HG03521 (cell line): ENCODE data around the gene WNK1.
"Not testable (repeated sequence)": the region's sequence is repeated elsewhere in the genome, so short reads cannot be mapped to it uniquely, and the experiment has no call there.

Source experiments
- ATAC-seq: cut with Tn5 transposase; IDR thresholded peaks from one replicate; pipeline ENCODE4 v1.9.1; 2021; ENCODE audit warnings: mild to moderate bottlenecking, moderate library complexity; ENCODE audit not compliant: unreplicated experiment

The WNK1 gene

GRCh38 chr12:906062-906585 is 153.7 kb downstream of the WNK1 start:
- ATAC-seq, result no peak

GRCh38 chr12:907413-908185 is 155.2 kb downstream of the WNK1 start:
- no peak for ATAC-seq

GRCh38 chr12:909861-910260 is 157.5 kb downstream of the WNK1 start:
- ATAC-seq, result no peak

GRCh38 chr12:910416-910815 is 158.0 kb downstream of the WNK1 start:
- no peak for ATAC-seq

GRCh38 chr12:911191-911826 is 158.9 kb downstream of the WNK1 start:
- ATAC-seq, result no peak

GRCh38 chr12:912466-913235 is 160.3 kb downstream of the WNK1 start:
- no peak for ATAC-seq

- no peak for ATAC-seq
These were observed 161.7 kb downstream of the WNK1 start for GRCh38 chr12:913919-914698.

GRCh38 chr12:915090-915489 is 162.7 kb downstream of the WNK1 start:
- no peak for ATAC-seq

- no peak for ATAC-seq
These were observed 163.9 kb downstream of the WNK1 start for GRCh38 chr12:916240-916639.

GRCh38 chr12:916712-917445 is 164.5 kb downstream of the WNK1 start:
- ATAC-seq, result no peak

GRCh38 chr12:920676-921075 is 168.3 kb downstream of the WNK1 start:
- no peak for ATAC-seq

- ATAC-seq, result no peak
These were observed 169.9 kb downstream of the WNK1 start for GRCh38 chr12:922285-922684.

GRCh38 chr12:926641-927040 is 174.3 kb downstream of the WNK1 start:
- ATAC-seq, result no peak

- ATAC-seq, result no peak
These were observed 178.7 kb downstream of the WNK1 start for GRCh38 chr12:931060-931459.

GRCh38 chr12:931591-931990 is 179.2 kb downstream of the WNK1 start:
- no peak for ATAC-seq

- not testable (repeated sequence) for ATAC-seq
These were observed 183.5 kb downstream of the WNK1 start for GRCh38 chr12:935891-936290.

- ATAC-seq, result no peak
These were observed 184.3 kb downstream of the WNK1 start for GRCh38 chr12:936377-937345.

- ATAC-seq, result no peak
These were observed 186.4 kb downstream of the WNK1 start for GRCh38 chr12:938810-939209.

GRCh38 chr12:943051-943450 is 190.7 kb downstream of the WNK1 start:
- ATAC-seq, result no peak
